ENCODE measurements around the gene PGK2.
"Not testable (repeated sequence)": the region's sequence is repeated elsewhere in the genome, so short reads cannot be mapped to it uniquely, and the experiment has no call there.

Gene PGK2

GRCh38 chr6:49787176-49787575 lies at the start of gene PGK2:
Gene PGK2 (minus strand): TSS chr6:49787285. CDS start chr6:49787187, 98 bp downstream.
- in situ Hi-C loops (cut with HindIII; ENCODE audit: low sequenced_read_pairs), result no loop called here

- in situ Hi-C loops (cut with HindIII; ENCODE audit: low sequenced_read_pairs), result loop anchor here (25.0 kb wide), 1 partner anchor 198 kb away; the partner anchor contains the start of gene RHAG
These were observed 48.1 kb upstream of the PGK2 start for GRCh38 chr6:49835140-49835539.

- in situ Hi-C loops (cut with HindIII; ENCODE audit: low sequenced_read_pairs), result loop anchor here (25.0 kb wide), 1 partner anchor 196 kb away; the partner anchor contains the start of gene RHAG
These were observed 46.3 kb upstream of the PGK2 start for GRCh38 chr6:49833386-49833785.

GRCh38 chr6:49826743-49827406 lies 39.8 kb upstream of the PGK2 start:
- in situ Hi-C loops (cut with HindIII; ENCODE audit: low sequenced_read_pairs), result loop anchor here (25.0 kb wide), 1 partner anchor 190 kb away; the partner anchor contains the start of gene RHAG

GRCh38 chr6:49815166-49815565 lies 28.1 kb upstream of the PGK2 start:
- in situ Hi-C loops (cut with HindIII; ENCODE audit: low sequenced_read_pairs), result no loop called here

GRCh38 chr6:49813248-49813647 lies 26.2 kb upstream of the PGK2 start:
- in situ Hi-C loops (cut with HindIII; ENCODE audit: low sequenced_read_pairs), result no loop called here

- in situ Hi-C loops (cut with HindIII; ENCODE audit: low sequenced_read_pairs), result no loop called here
These were observed 19.1 kb upstream of the PGK2 start for GRCh38 chr6:49806145-49806544.

- in situ Hi-C loops (cut with HindIII; ENCODE audit: low sequenced_read_pairs), result no loop called here
These were observed 18.2 kb upstream of the PGK2 start for GRCh38 chr6:49805246-49805645.

GRCh38 chr6:49801525-49801924 lies 14.4 kb upstream of the PGK2 start:
- in situ Hi-C loops (cut with HindIII; ENCODE audit: low sequenced_read_pairs), result no loop called here

GRCh38 chr6:49799090-49799489 lies 12.0 kb upstream of the PGK2 start:
- in situ Hi-C loops (cut with HindIII; ENCODE audit: low sequenced_read_pairs), result no loop called here

GRCh38 chr6:49796842-49797455 lies 9.9 kb upstream of the PGK2 start:
- in situ Hi-C loops (cut with HindIII; ENCODE audit: low sequenced_read_pairs), result not testable (repeated sequence)

- in situ Hi-C loops (cut with HindIII; ENCODE audit: low sequenced_read_pairs), result no loop called here
These were observed 3.3 kb upstream of the PGK2 start for GRCh38 chr6:49790341-49790740.

- in situ Hi-C loops (cut with HindIII; ENCODE audit: low sequenced_read_pairs), result no loop called here
These were observed 2.8 kb downstream of the PGK2 start for GRCh38 chr6:49784272-49784671.

GRCh38 chr6:49782725-49783124 lies 4.4 kb downstream of the PGK2 start:
- in situ Hi-C loops (cut with HindIII; ENCODE audit: low sequenced_read_pairs), result no loop called here

- in situ Hi-C loops (cut with HindIII; ENCODE audit: low sequenced_read_pairs), result no loop called here
These were observed 4.8 kb downstream of the PGK2 start for GRCh38 chr6:49782293-49782692.

- in situ Hi-C loops (cut with HindIII; ENCODE audit: low sequenced_read_pairs), result no loop called here
These were observed 10.6 kb downstream of the PGK2 start for GRCh38 chr6:49776444-49776843.

- in situ Hi-C loops (cut with HindIII; ENCODE audit: low sequenced_read_pairs), result no loop called here
These were observed 12.0 kb downstream of the PGK2 start for GRCh38 chr6:49775043-49775442.

GRCh38 chr6:49772285-49772684 lies 14.8 kb downstream of the PGK2 start:
- in situ Hi-C loops (cut with HindIII; ENCODE audit: low sequenced_read_pairs), result no loop called here

GRCh38 chr6:49766762-49767161 lies 20.3 kb downstream of the PGK2 start:
- in situ Hi-C loops (cut with HindIII; ENCODE audit: low sequenced_read_pairs), result no loop called here

GRCh38 chr6:49764571-49765236 lies 22.4 kb downstream of the PGK2 start:
- in situ Hi-C loops (cut with HindIII; ENCODE audit: low sequenced_read_pairs), result no loop called here

GRCh38 chr6:49744259-49744658 lies 42.8 kb downstream of the PGK2 start, which contains the start of gene CRISP3:
Gene CRISP3 (minus strand): TSS chr6:49744388. CDS start chr6:49744367, 21 bp downstream.
- in situ Hi-C loops (cut with HindIII; ENCODE audit: low sequenced_read_pairs), result no loop called here

- in situ Hi-C loops (cut with HindIII; ENCODE audit: low sequenced_read_pairs), result no loop called here
These were observed 43.7 kb downstream of the PGK2 start for GRCh38 chr6:49743429-49743828.

Measured in endothelial cell of hepatic sinusoid (primary cell).